ENCODE data around the gene CTF1.
"Not testable (repeated sequence)": the region's sequence is repeated elsewhere in the genome, so short reads cannot be mapped to it uniquely, and the experiment has no call there.

Gene CTF1, protein sequence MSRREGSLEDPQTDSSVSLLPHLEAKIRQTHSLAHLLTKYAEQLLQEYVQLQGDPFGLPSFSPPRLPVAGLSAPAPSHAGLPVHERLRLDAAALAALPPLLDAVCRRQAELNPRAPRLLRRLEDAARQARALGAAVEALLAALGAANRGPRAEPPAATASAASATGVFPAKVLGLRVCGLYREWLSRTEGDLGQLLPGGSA

GRCh38 chr16:30896261-30896888 is at the start of gene CTF1:
Gene CTF1, plus strand, starts transcription at chr16:30896614. Its CDS starts 30 bp downstream, at chr16:30896644.
- DNase-seq (ENCODE audit: low spot score) = no peak

DNA sequence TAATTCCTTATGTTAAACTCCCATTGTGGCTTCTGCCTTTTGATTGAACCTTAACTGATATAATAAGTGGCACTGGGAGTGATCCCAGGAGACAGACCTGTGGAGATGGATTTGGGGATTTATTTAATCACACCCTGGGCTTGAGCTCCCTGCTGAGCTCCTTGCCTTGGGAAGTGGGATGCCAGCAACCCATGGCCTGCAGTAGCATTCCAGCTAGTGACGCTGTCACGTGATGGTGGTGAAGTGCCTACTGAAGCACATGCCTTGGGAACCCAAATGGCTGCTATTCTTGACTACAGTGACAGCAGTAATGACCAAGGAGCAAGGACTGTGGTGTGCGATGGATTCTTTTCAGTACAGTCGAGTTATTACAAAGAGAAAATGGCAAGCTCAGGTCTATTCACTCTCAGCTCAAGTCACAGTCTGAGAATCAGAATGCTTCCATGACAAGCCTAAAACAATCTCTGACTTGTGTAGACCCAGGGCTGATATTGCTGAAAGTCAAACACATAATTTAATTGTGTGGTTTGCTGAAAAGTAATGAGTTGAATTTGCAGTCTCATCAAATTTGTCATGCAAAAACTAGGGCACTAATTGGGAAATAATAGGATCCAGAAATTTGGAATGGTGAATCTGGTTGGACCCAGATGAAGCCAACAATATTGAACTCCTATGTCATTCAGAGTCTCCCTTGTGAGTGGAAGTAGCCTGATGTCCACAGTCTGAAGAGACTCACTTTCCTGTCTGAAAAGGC is 49.6 kb upstream of the CTF1 start:
- no peak for DNase-seq (ENCODE audit: low spot score)

DNA sequence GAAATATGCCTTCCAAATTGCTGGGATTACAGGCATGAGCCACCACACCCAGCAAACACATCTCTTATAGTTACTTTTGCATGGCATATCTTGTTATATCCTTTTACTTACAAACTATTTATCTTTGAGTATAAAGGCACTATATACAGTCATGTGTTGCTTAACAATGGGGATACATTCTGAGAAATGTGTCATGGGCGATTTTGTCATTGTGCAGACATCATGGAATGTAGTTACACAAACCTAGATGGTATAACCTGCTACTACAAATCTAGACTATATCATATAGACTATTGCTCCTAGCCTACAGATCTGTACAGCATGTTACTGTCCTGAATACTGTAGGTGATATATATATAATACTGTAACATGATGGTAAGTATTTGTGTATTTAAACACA is 46.2 kb upstream of the CTF1 start:
- no peak for DNase-seq (ENCODE audit: low spot score)

DNA sequence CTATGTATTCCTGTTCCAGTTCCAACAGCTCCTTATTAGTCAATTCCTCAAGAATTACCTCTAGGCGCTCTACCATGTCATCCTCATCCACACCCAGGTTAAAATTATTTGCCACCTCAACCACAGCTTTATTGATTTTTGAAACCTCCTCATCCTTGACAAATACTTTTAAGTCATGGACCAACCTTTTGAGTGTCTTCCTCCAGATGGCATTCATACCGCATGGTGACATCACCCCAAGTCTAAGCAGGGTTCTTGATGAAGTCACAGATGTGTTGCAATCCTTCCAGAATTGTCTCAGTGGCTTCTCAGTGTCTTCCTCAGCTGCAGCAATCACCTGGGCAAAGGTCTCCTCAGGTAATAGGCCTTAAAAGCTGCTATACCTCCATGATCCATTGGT is 42.7 kb upstream of the CTF1 start:
- DNase-seq (ENCODE audit: low spot score) = no peak

DNA sequence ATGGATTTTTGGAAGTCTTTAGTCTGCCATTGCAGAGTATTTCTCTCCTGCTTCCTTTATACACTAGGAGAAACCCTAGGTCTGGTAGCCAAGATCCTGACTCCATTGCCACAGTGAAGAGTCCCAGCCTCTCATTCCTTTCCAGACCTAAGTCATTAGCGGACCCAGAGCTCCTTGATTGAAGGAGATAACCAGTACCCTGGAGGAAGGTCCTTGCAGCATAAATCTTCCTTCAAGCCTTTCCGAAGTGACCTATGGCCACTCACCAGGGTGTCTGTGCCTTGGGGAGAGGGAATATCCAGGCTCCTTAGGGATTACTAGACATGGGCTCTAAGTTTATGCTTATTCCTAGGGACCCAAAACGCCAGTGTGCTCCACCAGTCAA is 38.3 kb upstream of the CTF1 start:
- no peak for DNase-seq (ENCODE audit: low spot score)

GRCh38 chr16:30858829-30859423 is 37.5 kb upstream of the CTF1 start:
- no peak for DNase-seq (ENCODE audit: low spot score)

- DNase-seq (ENCODE audit: low spot score) = not testable (repeated sequence)
These were observed 35.7 kb upstream of the CTF1 start for GRCh38 chr16:30860729-30861128.

DNA sequence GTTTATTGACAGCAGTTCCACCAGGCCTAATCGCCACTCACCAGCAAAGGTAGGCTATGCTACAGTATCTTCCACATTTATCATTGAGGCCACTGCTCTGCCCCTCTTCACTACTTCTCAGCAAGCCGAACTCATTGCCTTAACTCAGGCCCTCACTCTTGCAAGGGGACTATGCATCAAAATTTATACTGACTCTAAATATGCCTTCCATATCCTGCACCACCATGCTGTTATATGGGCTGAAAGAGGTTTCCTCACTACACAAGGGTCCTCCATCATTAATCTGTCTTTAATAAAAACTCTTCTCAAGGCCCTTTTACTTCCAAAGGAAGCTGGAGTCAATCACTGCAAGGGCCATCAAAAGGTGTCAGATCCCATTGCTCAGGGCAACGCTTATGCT is 33.2 kb upstream of the CTF1 start:
- DNase-seq (ENCODE audit: low spot score) = not testable (repeated sequence)

- DNase-seq (ENCODE audit: low spot score) = no peak
These were observed 30.4 kb upstream of the CTF1 start for GRCh38 chr16:30866031-30866430.

GRCh38 chr16:30867747-30868146 is 28.7 kb upstream of the CTF1 start:
- no peak for DNase-seq (ENCODE audit: low spot score)

- DNase-seq (ENCODE audit: low spot score) = no peak
These were observed 25.5 kb upstream of the CTF1 start for GRCh38 chr16:30870904-30871303.

DNA sequence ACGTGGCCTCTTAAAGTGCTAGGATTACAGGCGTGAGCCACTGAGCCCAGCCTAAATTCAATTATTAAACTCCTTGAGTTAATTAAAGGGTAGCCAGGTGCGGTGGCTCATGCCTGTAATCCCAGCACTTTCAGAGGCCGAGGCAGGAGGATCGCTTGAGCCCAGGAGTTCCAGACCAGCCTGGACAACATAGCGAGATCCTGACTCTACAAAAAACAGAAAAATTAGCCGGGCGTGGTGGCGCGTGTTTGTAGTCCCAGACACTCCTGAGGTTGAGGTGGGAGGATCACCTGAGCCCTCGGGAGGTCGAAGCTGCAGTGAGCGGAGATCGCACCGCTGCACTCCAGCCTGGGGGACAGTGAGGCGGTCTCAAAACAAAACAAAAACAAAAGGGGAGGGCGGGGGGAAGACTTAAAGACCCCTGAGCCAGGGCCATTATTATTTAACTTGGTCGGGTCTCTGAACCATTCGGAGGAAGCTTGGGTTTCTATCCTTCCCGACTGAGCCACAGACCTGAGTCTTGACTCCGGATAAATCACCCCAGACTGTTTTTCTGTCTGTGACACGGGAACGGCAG is 22.1 kb upstream of the CTF1 start:
- DNase-seq (ENCODE audit: low spot score) = no peak

DNA sequence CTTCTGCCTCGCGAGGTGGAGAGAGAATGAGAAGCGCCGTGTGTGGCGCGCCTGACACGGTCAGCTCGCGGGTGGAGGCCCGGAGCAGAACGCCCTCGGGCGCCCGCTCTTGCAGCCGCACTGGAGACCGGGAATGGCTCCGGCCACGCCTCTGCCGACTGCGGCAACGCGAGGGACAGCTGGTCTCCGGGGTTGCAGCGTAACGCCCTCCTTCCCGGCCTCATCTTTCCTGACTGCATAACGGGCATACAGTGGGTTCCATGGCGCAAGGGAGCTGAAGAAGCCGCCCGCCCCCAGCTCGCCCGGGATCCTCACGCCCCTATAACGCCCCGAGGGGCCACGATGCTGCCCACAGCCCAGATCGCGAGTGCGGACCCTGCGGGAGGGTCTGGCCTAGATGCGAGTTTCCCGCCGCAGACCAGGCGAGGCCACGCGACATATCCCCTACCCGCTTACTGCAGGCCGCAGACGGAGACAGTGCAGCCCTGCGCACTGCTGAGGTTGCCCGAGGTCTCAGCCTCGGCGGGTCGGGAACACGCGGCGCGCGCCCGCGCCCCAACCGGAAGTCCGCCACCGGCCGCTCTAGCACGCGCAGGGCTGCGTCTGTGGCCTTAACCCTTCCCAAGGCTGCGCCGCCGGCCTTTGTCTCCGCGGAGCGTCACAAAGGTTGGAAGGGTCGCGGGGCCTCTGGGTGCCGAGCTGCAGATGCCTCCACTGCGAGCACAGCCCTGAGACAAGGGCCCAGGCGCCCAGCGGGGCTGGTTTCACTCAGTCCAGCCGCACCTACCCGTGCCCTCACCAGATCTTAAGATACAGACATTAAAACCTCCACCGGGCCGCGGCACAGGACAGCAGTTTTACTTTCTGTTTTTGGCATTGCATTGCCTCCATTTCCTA is 21.3 kb upstream of the CTF1 start:
- peak; percentile 77 for DNase-seq (ENCODE audit: low spot score)

GRCh38 chr16:30875871-30876801 is 20.3 kb upstream of the CTF1 start:
- no peak for DNase-seq (ENCODE audit: low spot score)

DNA sequence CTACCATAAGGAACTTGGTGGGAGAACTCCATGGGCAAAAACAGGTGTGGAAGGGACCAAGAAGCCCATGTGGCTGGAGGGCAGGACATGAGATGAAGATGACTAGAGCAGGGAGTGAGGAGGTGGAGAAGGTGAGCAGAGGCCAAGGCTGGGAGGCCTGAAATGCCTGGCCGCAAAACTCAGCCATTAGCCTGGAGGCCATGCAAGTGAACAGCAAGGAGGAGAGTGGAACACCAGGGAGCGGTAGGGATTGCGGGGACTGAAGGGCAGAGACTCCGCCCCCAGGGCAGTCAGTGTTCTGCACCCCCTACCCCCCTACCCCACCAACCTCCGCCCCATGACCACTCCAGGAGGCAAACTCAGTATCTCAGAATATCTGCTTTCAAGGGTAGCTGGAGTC is 19.5 kb upstream of the CTF1 start:
- no peak for DNase-seq (ENCODE audit: low spot score)

- no peak for DNase-seq (ENCODE audit: low spot score)
These were observed 13.7 kb upstream of the CTF1 start for GRCh38 chr16:30882429-30883310.

GRCh38 chr16:30884760-30885159 is 11.7 kb upstream of the CTF1 start:
- DNase-seq (ENCODE audit: low spot score) = no peak

DNA sequence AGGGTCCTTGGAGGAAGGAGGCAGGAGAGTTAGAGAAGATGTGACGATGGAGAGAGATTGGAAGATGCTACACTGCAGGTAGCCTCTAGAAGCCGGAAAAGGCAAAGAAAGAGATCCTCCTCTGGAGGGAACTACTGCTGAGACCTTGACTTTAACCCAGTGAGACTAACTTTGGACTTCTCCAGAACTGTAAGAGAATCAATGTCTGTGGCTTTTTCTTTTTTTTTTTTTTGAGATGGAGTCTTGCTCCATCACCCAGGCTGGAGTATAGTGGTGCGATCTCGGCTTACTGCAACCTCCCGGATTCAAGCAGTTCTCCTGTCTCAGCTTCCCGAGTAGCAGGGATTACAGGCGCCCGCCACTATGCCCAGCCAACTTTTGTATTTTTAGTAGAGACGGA is 11.2 kb upstream of the CTF1 start:
- no peak for DNase-seq (ENCODE audit: low spot score)

GRCh38 chr16:30886145-30886544 is 10.3 kb upstream of the CTF1 start:
- no peak for DNase-seq (ENCODE audit: low spot score)

All from hematopoietic multipotent progenitor cell treated with erythropoietin and hydrocortisone succinate and interleukin-3 and kit ligand, for 17 days (in vitro differentiated cells).